ENCODE data around the gene GPSM1. TPM values are rescaled to one million over a fixed set of nuclear protein-coding genes. Genes with fewer than 3 reads are reported as not detected.

GPSM1 gene
- total RNA-seq, 1 donor from 2014 or later = 82.2 TPM

DNA sequence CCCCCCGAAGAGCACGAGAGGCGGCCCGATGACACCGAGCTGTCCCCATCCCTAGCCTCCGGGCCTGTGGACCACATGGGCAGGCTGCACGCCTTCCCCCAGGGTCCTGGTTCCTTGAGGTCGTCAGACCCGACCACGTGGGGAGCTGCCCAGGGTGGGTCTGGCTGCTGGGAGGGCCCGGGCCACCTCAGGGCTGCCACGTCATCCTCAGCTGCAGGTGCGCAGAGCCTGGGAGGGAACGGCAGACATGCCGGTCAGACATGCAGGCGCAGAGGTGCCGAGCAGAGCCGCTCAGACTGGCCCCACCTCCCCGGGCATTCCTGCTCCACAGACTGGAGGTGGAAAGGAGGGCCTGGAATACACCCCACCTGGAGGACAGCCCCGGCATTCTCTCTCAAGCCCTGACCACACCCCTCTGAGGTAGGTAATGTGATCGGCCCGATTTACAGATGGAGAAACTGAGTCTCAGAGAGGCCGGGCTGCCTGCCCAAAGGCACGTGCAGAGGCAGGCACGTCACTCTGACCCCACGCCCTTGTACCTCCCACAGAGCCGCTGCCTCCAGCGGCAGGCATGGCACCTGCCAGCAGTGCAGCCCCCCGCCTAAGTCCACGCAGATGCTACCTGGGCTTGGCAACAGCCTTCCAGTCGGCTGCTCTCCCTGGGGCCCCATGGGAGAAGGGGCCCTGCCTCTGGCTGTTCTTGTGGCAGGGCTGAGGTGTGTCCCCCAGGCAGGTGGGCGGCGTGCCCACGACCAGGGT, 24.1 kb upstream of the GPSM1 start:
- H3K4me3 Mint-ChIP-seq (ENCODE audit: low read depth) = no peak overlapping the region
- H3K4me1 Mint-ChIP-seq (ENCODE audit: low read depth) = no peaks in the 10 kb centered on the region
- DNase-seq (ENCODE audit: low spot score, unreplicated experiment) = no peak
- no peaks in the 10 kb centered on the region for H3K36me3 Mint-ChIP-seq (ENCODE audit: insufficient read depth)
- TF ChIP-seq, protein P1, sequence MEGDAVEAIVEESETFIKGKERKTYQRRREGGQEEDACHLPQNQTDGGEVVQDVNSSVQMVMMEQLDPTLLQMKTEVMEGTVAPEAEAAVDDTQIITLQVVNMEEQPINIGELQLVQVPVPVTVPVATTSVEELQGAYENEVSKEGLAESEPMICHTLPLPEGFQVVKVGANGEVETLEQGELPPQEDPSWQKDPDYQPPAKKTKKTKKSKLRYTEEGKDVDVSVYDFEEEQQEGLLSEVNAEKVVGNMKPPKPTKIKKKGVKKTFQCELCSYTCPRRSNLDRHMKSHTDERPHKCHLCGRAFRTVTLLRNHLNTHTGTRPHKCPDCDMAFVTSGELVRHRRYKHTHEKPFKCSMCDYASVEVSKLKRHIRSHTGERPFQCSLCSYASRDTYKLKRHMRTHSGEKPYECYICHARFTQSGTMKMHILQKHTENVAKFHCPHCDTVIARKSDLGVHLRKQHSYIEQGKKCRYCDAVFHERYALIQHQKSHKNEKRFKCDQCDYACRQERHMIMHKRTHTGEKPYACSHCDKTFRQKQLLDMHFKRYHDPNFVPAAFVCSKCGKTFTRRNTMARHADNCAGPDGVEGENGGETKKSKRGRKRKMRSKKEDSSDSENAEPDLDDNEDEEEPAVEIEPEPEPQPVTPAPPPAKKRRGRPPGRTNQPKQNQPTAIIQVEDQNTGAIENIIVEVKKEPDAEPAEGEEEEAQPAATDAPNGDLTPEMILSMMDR (IDR thresholded peaks at IDR 0.05; ENCODE audit: unreplicated experiment) = no peak
- no peaks in the 10 kb centered on the region for H3K27me3 Mint-ChIP-seq
- H3K9me3 Mint-ChIP-seq (ENCODE audit: low read depth) = no peaks in the 10 kb centered on the region
- no peak overlapping the region for H3K27ac Mint-ChIP-seq

DNA sequence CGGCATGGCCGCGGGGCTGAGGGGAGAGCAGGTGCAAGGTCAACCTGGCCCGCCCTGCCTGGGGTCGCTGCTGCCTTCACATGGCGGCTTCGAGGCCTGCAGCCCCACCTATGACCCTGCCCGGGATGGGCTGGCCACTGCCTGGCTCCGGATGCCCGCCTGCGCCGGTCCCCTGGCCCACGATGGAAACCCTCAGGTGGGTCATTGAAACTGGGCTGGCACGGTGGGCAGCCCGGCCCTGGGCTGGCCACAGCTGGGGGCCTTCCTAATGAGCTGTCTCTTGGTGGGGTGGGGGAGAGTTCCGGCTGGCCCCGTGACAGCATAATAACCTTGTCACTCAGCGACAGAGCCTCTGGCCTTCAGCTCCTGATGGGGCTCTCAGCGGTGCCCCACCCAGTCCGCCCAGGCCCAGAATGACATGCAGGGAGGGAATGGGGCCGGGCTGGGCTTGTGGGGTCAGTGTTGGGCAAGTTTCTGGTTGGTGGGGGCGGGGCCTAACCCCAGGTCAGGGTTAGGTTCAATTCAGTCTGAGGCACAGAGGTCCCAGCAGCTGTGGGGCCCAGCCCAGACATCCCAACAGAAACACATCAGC, 23.4 kb upstream of the GPSM1 start, which contains the start of gene CCDC187:
CCDC187 (minus strand) TSS at position 270 of the 592 bp plus-strand sequence; CDS start at position 6, 264 bp downstream.
- Mint-ChIP-seq H3K9me3 (ENCODE audit: low read depth) (no peaks in the 10 kb centered on the region), H3K27ac (no peak within 1 kb of the TSS), H3K36me3 (ENCODE audit: insufficient read depth) (no peaks in the 10 kb centered on the region), H3K4me3 (ENCODE audit: low read depth) (no peak within 1 kb of the TSS), H3K27me3 (no peaks in the 10 kb centered on the region), H3K4me1 (ENCODE audit: low read depth) (no peaks in the 10 kb centered on the region)
- no peak for DNase-seq (ENCODE audit: low spot score, unreplicated experiment)
- TF ChIP-seq, protein P1 (IDR thresholded peaks at IDR 0.05; ENCODE audit: unreplicated experiment) = no peak

DNA sequence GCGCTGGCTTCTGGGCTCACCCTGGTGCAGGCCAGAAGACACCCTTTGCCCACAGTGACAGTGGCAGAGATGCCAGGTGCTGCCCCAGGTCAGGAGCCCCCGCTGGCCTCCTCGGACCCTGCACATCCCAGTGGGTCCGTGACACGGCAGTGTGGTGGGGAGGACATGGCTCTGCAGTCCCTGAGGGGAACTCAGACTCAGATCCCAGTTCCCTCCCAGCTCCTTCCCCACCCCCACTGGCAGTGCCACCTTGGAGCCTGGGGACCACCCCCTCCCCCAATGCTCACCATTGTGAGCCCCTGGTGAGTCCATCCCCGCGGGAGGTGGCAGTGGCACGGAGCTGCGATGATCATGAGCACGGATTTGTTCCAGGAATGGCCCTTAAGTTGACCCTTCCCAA, 22.9 kb upstream of the GPSM1 start:
- TF ChIP-seq, protein P1 (IDR thresholded peaks at IDR 0.05; ENCODE audit: unreplicated experiment) = no peak
- no peak for DNase-seq (ENCODE audit: low spot score, unreplicated experiment)
- Mint-ChIP-seq H3K4me3 (ENCODE audit: low read depth) (no peak overlapping the region), H3K27ac (no peak overlapping the region), H3K27me3 (no peaks in the 10 kb centered on the region), H3K36me3 (ENCODE audit: insufficient read depth) (no peaks in the 10 kb centered on the region), H3K4me1 (ENCODE audit: low read depth) (no peaks in the 10 kb centered on the region), H3K9me3 (ENCODE audit: low read depth) (no peaks in the 10 kb centered on the region)

DNA sequence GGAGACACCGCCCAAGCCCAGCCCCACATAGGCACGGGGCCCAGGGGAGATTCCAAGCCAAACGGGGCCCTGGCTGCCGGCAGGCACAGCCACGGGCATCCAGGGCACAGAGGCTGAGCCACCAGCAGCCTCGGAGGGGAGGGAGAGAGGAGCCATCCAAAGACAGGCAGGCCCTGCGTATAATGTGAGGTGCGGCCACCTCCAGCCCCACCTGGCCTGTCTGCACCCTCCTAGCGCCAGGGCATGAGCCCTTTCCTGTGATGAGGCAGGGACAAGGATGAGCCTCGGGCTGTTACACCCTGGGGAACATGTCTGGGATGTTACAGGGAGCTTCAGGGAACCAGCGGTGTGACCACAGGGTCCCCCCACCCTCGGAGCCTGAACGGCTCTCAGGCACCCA, 22.4 kb upstream of the GPSM1 start:
- TF ChIP-seq, protein P1 (IDR thresholded peaks at IDR 0.05; ENCODE audit: unreplicated experiment) = no peak
- Mint-ChIP-seq H3K9me3 (ENCODE audit: low read depth) (no peaks in the 10 kb centered on the region), H3K27ac (no peak overlapping the region), H3K36me3 (ENCODE audit: insufficient read depth) (no peaks in the 10 kb centered on the region), H3K27me3 (no peaks in the 10 kb centered on the region), H3K4me3 (ENCODE audit: low read depth) (no peak overlapping the region), H3K4me1 (ENCODE audit: low read depth) (no peaks in the 10 kb centered on the region)
- DNase-seq (ENCODE audit: low spot score, unreplicated experiment) = no peak

DNA sequence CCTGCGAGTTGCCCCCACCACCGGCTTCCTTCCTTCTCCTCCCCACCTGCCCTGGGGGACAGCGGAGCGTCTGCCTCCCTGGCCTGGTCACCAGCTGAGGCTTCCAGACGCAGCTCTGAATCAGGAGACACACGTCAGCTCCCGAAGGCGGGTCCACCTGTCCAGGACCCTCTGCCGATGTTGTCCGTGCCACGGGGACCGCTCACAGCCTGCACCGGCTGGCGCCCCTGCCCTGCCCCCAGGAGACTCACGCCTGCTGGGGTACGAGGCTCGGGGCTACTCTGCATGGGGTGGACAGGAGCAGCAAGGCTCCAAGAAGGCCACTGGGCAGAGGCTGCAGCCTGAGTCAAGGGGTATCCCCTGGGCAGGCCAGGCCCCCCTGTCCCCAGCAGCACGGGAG, 21.5 kb upstream of the GPSM1 start:
- no peak overlapping the region for H3K27ac Mint-ChIP-seq
- TF ChIP-seq, protein P1 (IDR thresholded peaks at IDR 0.05; ENCODE audit: unreplicated experiment) = no peak
- no peak overlapping the region for H3K4me3 Mint-ChIP-seq (ENCODE audit: low read depth)
- H3K4me1 Mint-ChIP-seq (ENCODE audit: low read depth) = no peaks in the 10 kb centered on the region
- H3K27me3 Mint-ChIP-seq = no peaks in the 10 kb centered on the region
- H3K36me3 Mint-ChIP-seq (ENCODE audit: insufficient read depth) = no peaks in the 10 kb centered on the region
- no peaks in the 10 kb centered on the region for H3K9me3 Mint-ChIP-seq (ENCODE audit: low read depth)
- no peak for DNase-seq (ENCODE audit: low spot score, unreplicated experiment)

Measured in progenitor cell of endocrine pancreas (in vitro differentiated cells).